ENCODE results near the gene PRKRA. TPM values are rescaled to one million over a fixed set of nuclear protein-coding genes. Genes with fewer than 3 reads are reported as not detected.
A peak's percentile ranks its signal among the peaks of the same experiment; 100 is the strongest.

Gene PRKRA
- total and polyA plus RNA-seq, 2 of the 13 experiments (the other 11 are each of a cell fraction or from before 2014, with no cell fraction given) = 53.1 to 74.7 TPM

DNA sequence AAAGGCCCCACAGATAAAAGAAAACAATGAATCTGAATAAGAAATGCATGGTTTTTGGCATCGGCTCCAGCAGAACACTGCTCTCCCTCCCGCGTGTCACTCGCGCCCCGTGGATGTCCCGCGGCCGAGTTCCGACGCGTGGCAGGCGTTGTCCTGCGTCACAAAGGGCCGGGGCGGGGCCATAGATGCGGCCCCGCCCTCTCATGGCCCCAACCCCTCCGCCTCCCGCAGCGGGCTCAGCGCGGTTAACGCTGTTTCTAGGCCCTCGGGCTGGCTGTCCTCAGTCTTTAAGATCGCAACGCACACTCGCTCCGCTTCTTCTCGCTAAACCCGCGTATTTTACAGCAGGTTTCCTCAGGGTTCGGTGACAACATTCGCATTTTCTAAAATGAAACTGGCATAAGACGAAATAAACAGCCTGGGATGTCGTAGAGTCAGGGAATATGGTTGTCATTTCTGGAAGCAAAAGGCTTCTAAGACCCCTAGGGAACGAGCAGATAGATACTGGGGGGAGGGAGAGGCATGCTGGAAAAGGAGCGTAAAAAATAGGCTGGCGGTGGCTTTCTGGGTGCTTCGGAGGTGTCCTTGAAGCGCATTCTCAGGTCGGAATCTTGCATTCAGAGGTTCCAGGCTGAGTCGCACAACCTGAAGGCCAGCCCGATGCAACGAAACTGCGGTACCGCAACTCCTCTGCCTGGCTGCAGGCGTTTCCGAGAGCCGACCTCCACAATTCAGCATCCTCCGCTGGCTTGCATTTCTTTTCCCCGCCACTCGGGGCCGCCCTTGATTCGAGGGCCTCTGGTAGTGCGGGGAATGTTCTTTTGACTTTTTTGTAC is 27.7 kb upstream of the PRKRA start, which contains the start of gene FKBP7 (continued):
- TF ChIP-seq ASH2L (IDR thresholded peaks at IDR 0.05; ENCODE audit: insufficient read length, low read depth, low read length) (peak; percentile 97), ZNF20 (CRISPR knock-in tag; IDR thresholded peaks at IDR 0.05) (no peak), SSRP1 (CRISPR knock-in tag; IDR thresholded peaks at IDR 0.05) (peak; percentile 56; the same call in 1 of the 2 replicates), PPARG (CRISPR knock-in tag; conservative IDR thresholded peaks at IDR 0.05) (peak; percentile 48; the same call in 1 of the 2 replicates), ZC3H13 (CRISPR knock-in tag; IDR thresholded peaks at IDR 0.05) (peak; percentile 84), ZNF446 (CRISPR knock-in tag; IDR thresholded peaks at IDR 0.05) (no peak), ZNF749 (CRISPR knock-in tag; IDR thresholded peaks at IDR 0.05; ENCODE audit: borderline replicate concordance) (peak; percentile 52; the same call in 1 of the 2 replicates), ZNF230 (CRISPR knock-in tag; IDR thresholded peaks at IDR 0.05) (peak; percentile 26), ZFP36 (IDR thresholded peaks at IDR 0.05; ENCODE audit: borderline replicate concordance, low read depth, low read length, partially characterized antibody) (no peak), KLF11 (CRISPR knock-in tag; IDR thresholded peaks at IDR 0.05) (peak; percentile 24; the same call in 1 of the 2 replicates), ARHGAP35 (CRISPR knock-in tag; IDR thresholded peaks at IDR 0.05; ENCODE audit: borderline replicate concordance) (0 out of 2 replicates have a peak, but pooled peaks have one; percentile 36), IRF2 (CRISPR knock-in tag; IDR thresholded peaks at IDR 0.05) (peak; percentile 79; the same call in 1 of the 2 replicates), CEBPB (IDR thresholded peaks at IDR 0.05; ENCODE audit: borderline replicate concordance, low read depth, low read length) (no peak), KDM1A (CRISPR knock-in tag; IDR thresholded peaks at IDR 0.05) (peak; percentile 95), ZBTB7B (CRISPR knock-in tag; IDR thresholded peaks at IDR 0.05) (no peak; the same call in 1 of the 2 replicates), ZNF354B (CRISPR knock-in tag; IDR thresholded peaks at IDR 0.05) (no peak), ZNF33B (CRISPR knock-in tag; IDR thresholded peaks at IDR 0.05) (0 out of 2 replicates have a peak, but pooled peaks have one; percentile 76), ZNF143 (CRISPR knock-in tag; IDR thresholded peaks at IDR 0.05) (0 out of 2 replicates have a peak, but pooled peaks have one; percentile 18), SMC3 (IDR thresholded peaks at IDR 0.05; ENCODE audit: low read length) (0 out of 2 replicates have a peak, but pooled peaks have one; percentile 29)
- TF ChIP-seq, protein P1, sequence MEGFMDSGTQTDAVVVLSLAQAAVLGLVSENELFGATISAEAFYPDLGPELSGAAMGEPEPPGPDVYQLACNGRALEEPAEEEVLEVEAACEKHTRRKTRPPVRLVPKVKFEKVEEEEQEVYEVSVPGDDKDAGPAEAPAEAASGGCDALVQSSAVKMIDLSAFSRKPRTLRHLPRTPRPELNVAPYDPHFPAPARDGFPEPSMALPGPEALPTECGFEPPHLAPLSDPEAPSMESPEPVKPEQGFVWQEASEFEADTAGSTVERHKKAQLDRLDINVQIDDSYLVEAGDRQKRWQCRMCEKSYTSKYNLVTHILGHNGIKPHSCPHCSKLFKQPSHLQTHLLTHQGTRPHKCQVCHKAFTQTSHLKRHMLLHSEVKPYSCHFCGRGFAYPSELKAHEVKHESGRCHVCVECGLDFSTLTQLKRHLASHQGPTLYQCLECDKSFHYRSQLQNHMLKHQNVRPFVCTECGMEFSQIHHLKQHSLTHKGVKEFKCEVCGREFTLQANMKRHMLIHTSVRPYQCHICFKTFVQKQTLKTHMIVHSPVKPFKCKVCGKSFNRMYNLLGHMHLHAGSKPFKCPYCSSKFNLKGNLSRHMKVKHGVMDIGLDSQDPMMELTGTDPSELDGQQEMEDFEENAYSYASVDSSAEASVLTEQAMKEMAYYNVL (CRISPR knock-in tag; IDR thresholded peaks at IDR 0.05; ENCODE audit: borderline replicate concordance) = peak; percentile 61
- TF ChIP-seq, protein P2, sequence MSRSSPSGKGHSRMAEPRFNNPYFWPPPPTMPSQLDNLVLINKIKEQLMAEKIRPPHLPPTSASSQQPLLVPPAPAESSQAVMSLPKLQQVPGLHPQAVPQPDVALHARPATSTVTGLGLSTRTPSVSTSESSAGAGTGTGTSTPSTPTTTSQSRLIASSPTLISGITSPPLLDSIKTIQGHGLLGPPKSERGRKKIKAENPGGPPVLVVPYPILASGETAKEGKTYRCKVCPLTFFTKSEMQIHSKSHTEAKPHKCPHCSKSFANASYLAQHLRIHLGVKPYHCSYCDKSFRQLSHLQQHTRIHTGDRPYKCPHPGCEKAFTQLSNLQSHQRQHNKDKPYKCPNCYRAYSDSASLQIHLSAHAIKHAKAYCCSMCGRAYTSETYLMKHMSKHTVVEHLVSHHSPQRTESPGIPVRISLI (CRISPR knock-in tag; IDR thresholded peaks at IDR 0.05; ENCODE audit: borderline replicate concordance) = 0 out of 2 replicates have a peak, but pooled peaks have one; percentile 63
- TF ChIP-seq, protein P3, sequence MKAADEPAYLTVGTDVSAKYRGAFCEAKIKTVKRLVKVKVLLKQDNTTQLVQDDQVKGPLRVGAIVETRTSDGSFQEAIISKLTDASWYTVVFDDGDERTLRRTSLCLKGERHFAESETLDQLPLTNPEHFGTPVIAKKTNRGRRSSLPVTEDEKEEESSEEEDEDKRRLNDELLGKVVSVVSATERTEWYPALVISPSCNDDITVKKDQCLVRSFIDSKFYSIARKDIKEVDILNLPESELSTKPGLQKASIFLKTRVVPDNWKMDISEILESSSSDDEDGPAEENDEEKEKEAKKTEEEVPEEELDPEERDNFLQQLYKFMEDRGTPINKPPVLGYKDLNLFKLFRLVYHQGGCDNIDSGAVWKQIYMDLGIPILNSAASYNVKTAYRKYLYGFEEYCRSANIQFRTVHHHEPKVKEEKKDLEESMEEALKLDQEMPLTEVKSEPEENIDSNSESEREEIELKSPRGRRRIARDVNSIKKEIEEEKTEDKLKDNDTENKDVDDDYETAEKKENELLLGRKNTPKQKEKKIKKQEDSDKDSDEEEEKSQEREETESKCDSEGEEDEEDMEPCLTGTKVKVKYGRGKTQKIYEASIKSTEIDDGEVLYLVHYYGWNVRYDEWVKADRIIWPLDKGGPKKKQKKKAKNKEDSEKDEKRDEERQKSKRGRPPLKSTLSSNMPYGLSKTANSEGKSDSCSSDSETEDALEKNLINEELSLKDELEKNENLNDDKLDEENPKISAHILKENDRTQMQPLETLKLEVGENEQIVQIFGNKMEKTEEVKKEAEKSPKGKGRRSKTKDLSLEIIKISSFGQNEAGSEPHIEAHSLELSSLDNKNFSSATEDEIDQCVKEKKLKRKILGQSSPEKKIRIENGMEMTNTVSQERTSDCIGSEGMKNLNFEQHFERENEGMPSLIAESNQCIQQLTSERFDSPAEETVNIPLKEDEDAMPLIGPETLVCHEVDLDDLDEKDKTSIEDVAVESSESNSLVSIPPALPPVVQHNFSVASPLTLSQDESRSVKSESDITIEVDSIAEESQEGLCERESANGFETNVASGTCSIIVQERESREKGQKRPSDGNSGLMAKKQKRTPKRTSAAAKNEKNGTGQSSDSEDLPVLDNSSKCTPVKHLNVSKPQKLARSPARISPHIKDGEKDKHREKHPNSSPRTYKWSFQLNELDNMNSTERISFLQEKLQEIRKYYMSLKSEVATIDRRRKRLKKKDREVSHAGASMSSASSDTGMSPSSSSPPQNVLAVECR (CRISPR knock-in tag; IDR thresholded peaks at IDR 0.05; ENCODE audit: borderline replicate concordance) = peak; percentile 80
